HepG2 (cell line): ENCODE measurements around the gene IGF2. TPM values are rescaled to one million over a fixed set of nuclear protein-coding genes. Genes with fewer than 3 reads are reported as not detected.

Experiments
- EHMT2 ChIP-seq: fragments of 200-600 bp; sonication (generic); IDR thresholded peaks from 2 replicates; pipeline ENCODE4 v1.7.0; 2017; ENCODE audit warnings: antibody characterized with exemption, low read depth, low read length, borderline replicate concordance
- ELF4 ChIP-seq: sonication (generic); formaldehyde crosslinking; IDR thresholded peaks from 2 replicates; pipeline ENCODE4 v1.5.0; 2020; ENCODE audit warnings: missing genetic modification reagents, mild to moderate bottlenecking, moderate library complexity, borderline replicate concordance
- KLF16 ChIP-seq, 2 experiments: sonication (generic) in 1 of 2; formaldehyde crosslinking in 1 of 2; IDR thresholded peaks; 2 replicates each; pipeline versions ENCODE4 v1.6.1 to v1.8.0; 2016 to 2023; ENCODE audit warnings: missing genetic modification reagents in 2 of 2, missing compliant biosample characterization in 1 of 2
- MTA1 ChIP-seq: sonication (generic); formaldehyde crosslinking; IDR thresholded peaks from 2 replicates; pipeline ENCODE4 v1.4.0; 2020; ENCODE audit warnings: missing genetic modification reagents, mild to moderate bottlenecking, borderline replicate concordance
- RBM22 ChIP-seq: fragments of 200-400 bp; formaldehyde crosslinking; optimal IDR thresholded peaks from 2 replicates; pipeline ENCODE3; 2017; ENCODE audit warnings: mild to moderate bottlenecking, low read length, moderate library complexity
- REL ChIP-seq: sonication (generic); formaldehyde crosslinking; conservative IDR thresholded peaks from 2 replicates; pipeline ENCODE4 v1.8.0; 2022; ENCODE audit warnings: mild to moderate bottlenecking, missing genetic modification reagents, moderate library complexity
- TBL1XR1 ChIP-seq: fragments of 150-350 bp; IDR thresholded peaks from 2 replicates; pipeline ENCODE4 v1.6.1; 2014; ENCODE audit warnings: borderline replicate concordance, low read length; ENCODE audit not compliant: partially characterized antibody
- ZBTB20 ChIP-seq: sonication (generic); formaldehyde crosslinking; IDR thresholded peaks from 2 replicates; pipeline ENCODE4 v1.8.1; 2023; ENCODE audit warnings: missing genetic modification reagents, low read depth, mild to moderate bottlenecking, borderline replicate concordance
- ZBTB21 ChIP-seq: sonication (generic); formaldehyde crosslinking; IDR thresholded peaks from 2 replicates; pipeline ENCODE4 v1.4.0; 2020; ENCODE audit warnings: missing genetic modification reagents
- ZBTB25 ChIP-seq: IDR thresholded peaks from 2 replicates; pipeline ENCODE4 v1.6.1; 2018; ENCODE audit warnings: missing genetic modification reagents
- ZBTB38 ChIP-seq: sonication (generic); formaldehyde crosslinking; IDR thresholded peaks from 2 replicates; pipeline ENCODE4 v1.5.1; 2020; ENCODE audit warnings: mild to moderate bottlenecking, missing genetic modification reagents
- ZFAT ChIP-seq: sonication (generic); formaldehyde crosslinking; conservative IDR thresholded peaks from 2 replicates; pipeline ENCODE4 v1.8.1; 2023; ENCODE audit warnings: missing genetic modification reagents, inconsistent platforms
- ZNF12 ChIP-seq: sonication (generic); formaldehyde crosslinking; IDR thresholded peaks from 2 replicates; pipeline ENCODE4 v1.5.0; 2020; ENCODE audit warnings: missing genetic modification reagents
- ZNF20 ChIP-seq: sonication (generic); formaldehyde crosslinking; IDR thresholded peaks from 2 replicates; pipeline ENCODE4 v1.4.0; 2020; ENCODE audit warnings: mild to moderate bottlenecking, moderate library complexity, missing genetic modification reagents
- ZNF274 ChIP-seq: sonication (generic); formaldehyde crosslinking; IDR thresholded peaks from 2 replicates; pipeline ENCODE4 v1.5.1; 2020; ENCODE audit warnings: mild to moderate bottlenecking, missing genetic modification reagents
- ZNF432 ChIP-seq: sonication (generic); formaldehyde crosslinking; IDR thresholded peaks from 2 replicates; pipeline ENCODE4 v1.5.0; 2020; ENCODE audit warnings: missing genetic modification reagents, mild to moderate bottlenecking, borderline replicate concordance
- ZNF709 ChIP-seq: sonication (generic); formaldehyde crosslinking; IDR thresholded peaks from 2 replicates; pipeline ENCODE4 v1.5.0; 2020; ENCODE audit warnings: mild to moderate bottlenecking, missing genetic modification reagents
- ZNF792 ChIP-seq: IDR thresholded peaks from 2 replicates; pipeline ENCODE4 v1.6.1; 2016
- polyA plus RNA-seq, 8 experiments: library from polyadenylated mRNA; depleted of rRNA in 3 of 8; stranded (reverse) in 7 of 8; unstranded in 1 of 8; fragments of >200 nt; fragmentation: Illumina TruSeq in 4 of 8; extraction: Trizol in 4 of 8; gene quantifications; 2 replicates each; pipeline versions ENCODE4 v1.2.1 to v1.2.3, GENCODE V29; 2011 to 2016; ENCODE audit warnings: low read depth in 4 of 8, missing spikeins in 1 of 8, mixed read lengths in 1 of 8; ENCODE audit not compliant: insufficient read depth in 1 of 8
- total RNA-seq, 5 experiments: library from RNA; depleted of rRNA; stranded (reverse); fragments of >200 nt; fragmentation: Illumina TruSeq; extraction: Trizol; gene quantifications; 2 replicates each; pipeline ENCODE4 v1.2.3, GENCODE V29; 2016; ENCODE audit warnings: low read depth in 1 of 5
- TF ChIP-seq, protein P1 (sequence below): sonication (generic); formaldehyde crosslinking; IDR thresholded peaks from 2 replicates; pipeline ENCODE4 v1.4.0; 2020; ENCODE audit warnings: missing genetic modification reagents, mild to moderate bottlenecking, borderline replicate concordance
- TF ChIP-seq, protein P2 (sequence below): sonication (generic); formaldehyde crosslinking; IDR thresholded peaks from 2 replicates; pipeline ENCODE4 v1.5.0; 2020; ENCODE audit warnings: mild to moderate bottlenecking, missing genetic modification reagents, moderate library complexity
- TF ChIP-seq, protein P3 (sequence below): sonication (generic); formaldehyde crosslinking; IDR thresholded peaks from 2 replicates; pipeline ENCODE4 v1.5.0; 2020; ENCODE audit warnings: mild to moderate bottlenecking, missing genetic modification reagents, borderline replicate concordance

Gene IGF2
- total and polyA plus RNA-seq, 2 of the 13 experiments (the other 11 are each of a cell fraction or from before 2014, with no cell fraction given) = 79.1 to 254 TPM

GRCh38 chr11:2156416-2157182 is 17.4 kb upstream of the IGF2 start (continued):
- TF ChIP-seq, protein P1, sequence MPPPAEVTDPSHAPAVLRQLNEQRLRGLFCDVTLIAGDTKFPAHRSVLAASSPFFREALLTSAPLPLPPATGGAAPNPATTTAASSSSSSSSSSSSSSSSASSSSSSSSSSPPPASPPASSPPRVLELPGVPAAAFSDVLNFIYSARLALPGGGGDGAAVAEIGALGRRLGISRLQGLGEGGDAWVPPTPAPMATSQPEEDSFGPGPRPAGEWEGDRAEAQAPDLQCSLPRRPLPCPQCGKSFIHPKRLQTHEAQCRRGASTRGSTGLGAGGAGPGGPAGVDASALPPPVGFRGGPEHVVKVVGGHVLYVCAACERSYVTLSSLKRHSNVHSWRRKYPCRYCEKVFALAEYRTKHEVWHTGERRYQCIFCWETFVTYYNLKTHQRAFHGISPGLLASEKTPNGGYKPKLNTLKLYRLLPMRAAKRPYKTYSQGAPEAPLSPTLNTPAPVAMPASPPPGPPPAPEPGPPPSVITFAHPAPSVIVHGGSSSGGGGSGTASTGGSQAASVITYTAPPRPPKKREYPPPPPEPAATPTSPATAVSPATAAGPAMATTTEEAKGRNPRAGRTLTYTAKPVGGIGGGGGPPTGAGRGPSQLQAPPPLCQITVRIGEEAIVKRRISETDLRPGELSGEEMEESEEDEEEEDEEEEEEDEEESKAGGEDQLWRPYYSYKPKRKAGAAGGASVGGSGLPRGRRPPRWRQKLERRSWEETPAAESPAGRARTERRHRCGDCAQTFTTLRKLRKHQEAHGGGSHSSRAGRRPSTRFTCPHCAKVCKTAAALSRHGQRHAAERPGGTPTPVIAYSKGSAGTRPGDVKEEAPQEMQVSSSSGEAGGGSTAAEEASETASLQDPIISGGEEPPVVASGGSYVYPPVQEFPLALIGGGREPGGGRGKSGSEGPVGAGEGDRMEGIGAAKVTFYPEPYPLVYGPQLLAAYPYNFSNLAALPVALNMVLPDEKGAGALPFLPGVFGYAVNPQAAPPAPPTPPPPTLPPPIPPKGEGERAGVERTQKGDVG (CRISPR knock-in tag) = no peak
- no peak for TF ChIP-seq KLF16 (CRISPR knock-in tag; IDR thresholded peaks at IDR 0.05)
- TF ChIP-seq ZNF792 (CRISPR knock-in tag) = no peak
- TF ChIP-seq, protein P2, sequence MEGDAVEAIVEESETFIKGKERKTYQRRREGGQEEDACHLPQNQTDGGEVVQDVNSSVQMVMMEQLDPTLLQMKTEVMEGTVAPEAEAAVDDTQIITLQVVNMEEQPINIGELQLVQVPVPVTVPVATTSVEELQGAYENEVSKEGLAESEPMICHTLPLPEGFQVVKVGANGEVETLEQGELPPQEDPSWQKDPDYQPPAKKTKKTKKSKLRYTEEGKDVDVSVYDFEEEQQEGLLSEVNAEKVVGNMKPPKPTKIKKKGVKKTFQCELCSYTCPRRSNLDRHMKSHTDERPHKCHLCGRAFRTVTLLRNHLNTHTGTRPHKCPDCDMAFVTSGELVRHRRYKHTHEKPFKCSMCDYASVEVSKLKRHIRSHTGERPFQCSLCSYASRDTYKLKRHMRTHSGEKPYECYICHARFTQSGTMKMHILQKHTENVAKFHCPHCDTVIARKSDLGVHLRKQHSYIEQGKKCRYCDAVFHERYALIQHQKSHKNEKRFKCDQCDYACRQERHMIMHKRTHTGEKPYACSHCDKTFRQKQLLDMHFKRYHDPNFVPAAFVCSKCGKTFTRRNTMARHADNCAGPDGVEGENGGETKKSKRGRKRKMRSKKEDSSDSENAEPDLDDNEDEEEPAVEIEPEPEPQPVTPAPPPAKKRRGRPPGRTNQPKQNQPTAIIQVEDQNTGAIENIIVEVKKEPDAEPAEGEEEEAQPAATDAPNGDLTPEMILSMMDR (CRISPR knock-in tag) = peak; percentile 96
- TF ChIP-seq ELF4 (CRISPR knock-in tag) = no peak
- TF ChIP-seq EHMT2 = no peak
- TF ChIP-seq ZNF274 (CRISPR knock-in tag) = no peak
- no peak for TF ChIP-seq MTA1
- no peak for TF ChIP-seq ZNF432 (CRISPR knock-in tag)
- TF ChIP-seq, protein P3, sequence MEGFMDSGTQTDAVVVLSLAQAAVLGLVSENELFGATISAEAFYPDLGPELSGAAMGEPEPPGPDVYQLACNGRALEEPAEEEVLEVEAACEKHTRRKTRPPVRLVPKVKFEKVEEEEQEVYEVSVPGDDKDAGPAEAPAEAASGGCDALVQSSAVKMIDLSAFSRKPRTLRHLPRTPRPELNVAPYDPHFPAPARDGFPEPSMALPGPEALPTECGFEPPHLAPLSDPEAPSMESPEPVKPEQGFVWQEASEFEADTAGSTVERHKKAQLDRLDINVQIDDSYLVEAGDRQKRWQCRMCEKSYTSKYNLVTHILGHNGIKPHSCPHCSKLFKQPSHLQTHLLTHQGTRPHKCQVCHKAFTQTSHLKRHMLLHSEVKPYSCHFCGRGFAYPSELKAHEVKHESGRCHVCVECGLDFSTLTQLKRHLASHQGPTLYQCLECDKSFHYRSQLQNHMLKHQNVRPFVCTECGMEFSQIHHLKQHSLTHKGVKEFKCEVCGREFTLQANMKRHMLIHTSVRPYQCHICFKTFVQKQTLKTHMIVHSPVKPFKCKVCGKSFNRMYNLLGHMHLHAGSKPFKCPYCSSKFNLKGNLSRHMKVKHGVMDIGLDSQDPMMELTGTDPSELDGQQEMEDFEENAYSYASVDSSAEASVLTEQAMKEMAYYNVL (CRISPR knock-in tag) = no peak
- TF ChIP-seq ZNF12 = no peak
- no peak for TF ChIP-seq ZBTB25
- TF ChIP-seq ZBTB20 (CRISPR knock-in tag) = no peak
- no peak for TF ChIP-seq TBL1XR1
- TF ChIP-seq ZNF709 (CRISPR knock-in tag) = no peak
- no peak for TF ChIP-seq ZBTB21
- TF ChIP-seq RBM22 = no peak
- no peak for TF ChIP-seq ZBTB38 (CRISPR knock-in tag)
- TF ChIP-seq ZFAT (CRISPR knock-in tag) = no peak
- TF ChIP-seq REL (CRISPR knock-in tag) = no peak
- no peak for TF ChIP-seq ZNF20
